Transverse colon (tissue), 4 donors: ENCODE data around the gene TRABD2B. TPM values are rescaled to one million over a fixed set of nuclear protein-coding genes. Genes with fewer than 3 reads are reported as not detected.
A peak's percentile ranks its signal among the peaks of the same experiment; 100 is the strongest.

ENCODE experiments used
- DNase-seq: peaks from one replicate; pipeline ENCODE4 v3.0.0-alpha.2; 2019
- H3K27ac ChIP-seq, 4 donors: fragments of 200-600 bp; sonication (generic); 2 replicates each; pipeline ENCODE4 v1.5.1; 2016 to 2018; ENCODE audit warnings: inconsistent platforms in 4 of 4
- H3K27me3 ChIP-seq: fragments of 200-600 bp; sonication (generic); 2 replicates; pipeline ENCODE4 v1.5.1; 2017; ENCODE audit warnings: inconsistent platforms
- H3K36me3 ChIP-seq, 4 donors: fragments of 200-600 bp; sonication (generic); 2 replicates each; pipeline ENCODE4 v1.5.1; 2017 to 2019; ENCODE audit warnings: inconsistent platforms in 4 of 4
- H3K4me1 ChIP-seq, 4 donors: fragments of 200-600 bp; sonication (generic); 2 replicates each; pipeline ENCODE4 v1.5.1; 2017 to 2020; ENCODE audit warnings: inconsistent platforms in 4 of 4
- H3K4me3 ChIP-seq, 4 donors: fragments of 200-600 bp; sonication (generic); 1 replicate in 1 of 4; 2 replicates in 3 of 4; pipeline versions ENCODE4 v1.5.1 to v1.6.1; 2017 to 2019; ENCODE audit warnings: inconsistent platforms in 4 of 4
- H3K9me3 ChIP-seq, 2 donors: fragments of 200-600 bp; sonication (generic); 2 replicates each; pipeline ENCODE4 v1.5.1; 2017 to 2019; ENCODE audit warnings: inconsistent platforms in 2 of 2
- CTCF ChIP-seq, 5 experiments: fragments of 200-600 bp in 3 of 5; fragments of 450-650 bp in 2 of 5; sonication (generic) in 3 of 5; IDR thresholded peaks; 1 replicate in 2 of 5; 2 replicates in 3 of 5; pipeline ENCODE4 v1.5.1; 2016 to 2017; ENCODE audit warnings: antibody characterized with exemption in 5 of 5, inconsistent platforms in 3 of 5, mild to moderate bottlenecking in 2 of 5, moderate library complexity in 1 of 5
- EP300 ChIP-seq: sonication (generic); formaldehyde crosslinking; IDR thresholded peaks from one replicate; pipeline ENCODE4 v1.6.1; 2017; ENCODE audit warnings: antibody characterized with exemption, low read depth
- POLR2A ChIP-seq: fragments of 450-650 bp; IDR thresholded peaks from one replicate; pipeline ENCODE4 v1.6.1; 2016; ENCODE audit warnings: antibody characterized with exemption, mild to moderate bottlenecking, moderate library complexity
- POLR2AphosphoS5 ChIP-seq, 3 donors: sonication (generic); formaldehyde crosslinking; IDR thresholded peaks; one replicate each; pipeline ENCODE4 v1.6.1; 2016; ENCODE audit warnings: antibody characterized with exemption in 3 of 3
- WGBS, 2 donors: methylation state at CpG; one replicate each; pipeline ENCODE4 v1.1.5; 2018; ENCODE audit warnings: low coverage in 1 of 2; 5-methylcytosine and 5-hydroxymethylcytosine counted together
- in situ Hi-C, 4 donors: fragments of 200-750 bp; cut with MboI; loops; one replicate each; pipeline versions ENCODE4 v1.15.0 to v1.15.1; 2017; ENCODE audit warnings: low sequenced_read_pairs in 3 of 4, low pct_ligation_motif_present in 1 of 4, low pct_unique_long_range_greater_than_20kb in 1 of 4
- intact Hi-C: fragments of 100-400 bp; cut with DNase I; formaldehyde crosslinking; loops from one replicate; pipeline ENCODE4 v1.15.1; 2023; ENCODE audit warnings: low total_unique reads
- total RNA-seq, 4 donors: library from RNA; depleted of rRNA; stranded (reverse); fragments of >200 nt; gene quantifications; one replicate each; pipeline ENCODE4 v1.1.0, GENCODE V29; 2016

Gene TRABD2B
- total RNA-seq, 4 donors from 2014 or later, result 0.27 to 0.48 (median 0.37) TPM; not detected in 1

- no peak for DNase-seq
- Histone ChIP-seq H3K9me3 (no peaks in the 10 kb centered on the region), H3K27me3 (peaks cover 33% of the 10 kb centered on the region), H3K27ac (peak overlapping the region; percentile 50 to 73 (median 66)), H3K36me3 (no peaks in the 10 kb centered on the region), H3K4me3 (peak overlapping the region in 3 of 4 donors; percentile 55 to 67 (median 57)), H3K4me1 (peaks cover 0 to 10% (median 8%) of the 10 kb centered on the region in 4 donors)
- in situ Hi-C loops, result no loop called here
- TF ChIP-seq EP300, result no peak
- no peak for TF ChIP-seq CTCF (IDR thresholded peaks at IDR 0.05)
- no peak for TF ChIP-seq POLR2A
- no peak for TF ChIP-seq POLR2AphosphoS5 (IDR thresholded peaks at IDR 0.05)
- intact Hi-C loops, result no loop called here
- 56 to 62% methylated on average over 7 of the region's 7 CpGs for WGBS, 2 donors
Measured at GRCh38 chr1:47996060-47996405, 1.2 kb downstream of the TRABD2B start.

- no peaks in the 10 kb centered on the region for H3K9me3 ChIP-seq
- TF ChIP-seq CTCF (IDR thresholded peaks at IDR 0.05) (no peak), POLR2A (no peak), POLR2AphosphoS5 (IDR thresholded peaks at IDR 0.05) (no peak), EP300 (no peak)
- 74 to 76% methylated on average over 4 to 8 of the region's 8 CpGs for WGBS, 2 donors
- H3K27ac ChIP-seq, result no peak overlapping the region
- peak overlapping the region in 1 of 4 donors; percentile 57 for H3K4me3 ChIP-seq
- H3K4me1 ChIP-seq, result peaks cover 0 to 10% (median 8%) of the 10 kb centered on the region in 4 donors
- in situ Hi-C loops (no loop called here), intact Hi-C loops (no loop called here)
- DNase-seq, result no peak
- no peaks in the 10 kb centered on the region for H3K36me3 ChIP-seq
- peaks cover 33% of the 10 kb centered on the region for H3K27me3 ChIP-seq
Measured at GRCh38 chr1:47995306-47996050, 1.7 kb downstream of the TRABD2B start.

GRCh38 chr1:47993881-47994625 is 3.1 kb downstream of the TRABD2B start:
- DNase-seq, result no peak
- Histone ChIP-seq H3K4me1 (peaks cover 0 to 10% (median 8%) of the 10 kb centered on the region in 4 donors), H3K36me3 (no peaks in the 10 kb centered on the region), H3K27ac (no peak overlapping the region), H3K4me3 (no peak overlapping the region), H3K27me3 (peaks cover 31% of the 10 kb centered on the region), H3K9me3 (no peaks in the 10 kb centered on the region)
- in situ Hi-C loops (no loop called here), intact Hi-C loops (no loop called here)
- 88 to 96% methylated on average over 8 to 34 of the region's 34 CpGs for WGBS, 2 donors
- TF ChIP-seq POLR2AphosphoS5 (IDR thresholded peaks at IDR 0.05), result no peak
- no peak for TF ChIP-seq CTCF (IDR thresholded peaks at IDR 0.05)
- TF ChIP-seq POLR2A, result no peak
- no peak for TF ChIP-seq EP300

- TF ChIP-seq EP300, result no peak
- TF ChIP-seq CTCF (IDR thresholded peaks at IDR 0.05), result no peak
- no peak for TF ChIP-seq POLR2AphosphoS5 (IDR thresholded peaks at IDR 0.05)
- TF ChIP-seq POLR2A, result no peak
- H3K27ac ChIP-seq, result peak overlapping the region in 1 of 4 donors; percentile 8
- in situ Hi-C loops, result no loop called here
- H3K4me3 ChIP-seq, result no peak overlapping the region
- no peak for DNase-seq
- H3K9me3 ChIP-seq, result no peaks in the 10 kb centered on the region
- H3K4me1 ChIP-seq, result peaks cover 0 to 10% (median 8%) of the 10 kb centered on the region in 4 donors
- intact Hi-C loops, result no loop called here
- H3K36me3 ChIP-seq, result no peaks in the 10 kb centered on the region
- peaks cover 24% of the 10 kb centered on the region for H3K27me3 ChIP-seq
- WGBS, 2 donors, result 90% methylated on average over 7 of the region's 7 CpGs; no CpG with 5 or more reads in 1 of the 2 donors
Measured at GRCh38 chr1:47993416-47993740, 3.8 kb downstream of the TRABD2B start.
